H9 (cell line): ENCODE results near the gene TEKT5. TPM values are rescaled to one million over a fixed set of nuclear protein-coding genes. Genes with fewer than 3 reads are reported as not detected.

ENCODE experiments used
- DNase-seq: peaks from one replicate; pipeline ENCODE4 v3.0.0-alpha.2; 2017
- H2AFZ ChIP-seq: one replicate; pipeline ENCODE4 v1.6.1; 2013; ENCODE audit warnings: mild to moderate bottlenecking, low read length, control low read depth, moderate library complexity
- H2AK5ac ChIP-seq: 2 replicates; pipeline ENCODE4 v1.6.1; 2013; ENCODE audit warnings: low read length, control low read depth, mixed read lengths; ENCODE audit not compliant: insufficient read length
- H2BK120ac ChIP-seq: one replicate; pipeline ENCODE4 v1.6.1; 2013; ENCODE audit warnings: low read depth, mild to moderate bottlenecking, low read length, control low read depth, inconsistent platforms; ENCODE audit not compliant: poor library complexity, severe bottlenecking
- H2BK12ac ChIP-seq: 2 replicates; pipeline ENCODE4 v1.6.1; 2013; ENCODE audit warnings: low read length, control low read depth, mixed read lengths, low read depth; ENCODE audit not compliant: insufficient read length
- H2BK15ac ChIP-seq: 2 replicates; pipeline ENCODE4 v1.6.1; 2013; ENCODE audit warnings: low read depth, low read length, control low read depth
- H2BK20ac ChIP-seq: one replicate; pipeline ENCODE4 v1.6.1; 2013; ENCODE audit warnings: low read depth, mild to moderate bottlenecking, low read length, control low read depth, inconsistent platforms; ENCODE audit not compliant: poor library complexity, severe bottlenecking
- H2BK5ac ChIP-seq: 2 replicates; pipeline ENCODE4 v1.6.1; 2013; ENCODE audit warnings: low read length, control low read depth, mixed read lengths; ENCODE audit not compliant: insufficient read length
- H3K14ac ChIP-seq: 2 replicates; pipeline ENCODE4 v1.6.1; 2013; ENCODE audit warnings: low read length, control low read depth; ENCODE audit not compliant: insufficient read depth
- H3K18ac ChIP-seq: 2 replicates; pipeline ENCODE4 v1.6.1; 2013; ENCODE audit warnings: low read depth, mild to moderate bottlenecking, mixed read lengths, low read length, control low read depth; ENCODE audit not compliant: insufficient read length
- H3K23ac ChIP-seq: 2 replicates; pipeline ENCODE4 v1.6.1; 2013; ENCODE audit warnings: low read length, control low read depth, mixed read lengths, low read depth; ENCODE audit not compliant: insufficient read length
- H3K23me2 ChIP-seq: 2 replicates; pipeline ENCODE4 v1.6.1; 2013; ENCODE audit warnings: low read depth, mild to moderate bottlenecking, mixed read lengths, low read length, control low read depth; ENCODE audit not compliant: insufficient read length, poor library complexity, severe bottlenecking
- H3K27ac ChIP-seq: 2 replicates; pipeline ENCODE4 v1.5.1; 2013; ENCODE audit warnings: low read length, control low read depth, mixed read lengths, low read depth; ENCODE audit not compliant: insufficient read length
- H3K27me3 ChIP-seq: 2 replicates; pipeline ENCODE4 v1.6.1; 2013; ENCODE audit warnings: low read length, control low read depth, inconsistent platforms; ENCODE audit not compliant: insufficient read depth
- H3K4ac ChIP-seq: 2 replicates; pipeline ENCODE4 v1.6.1; 2013; ENCODE audit warnings: low read depth, mild to moderate bottlenecking, control low read depth, inconsistent platforms, low read length, moderate library complexity
- H3K4me1 ChIP-seq: 2 replicates; pipeline ENCODE4 v1.6.1; 2013; ENCODE audit warnings: low read length, control low read depth, inconsistent platforms; ENCODE audit not compliant: insufficient read depth
- H3K4me2 ChIP-seq: 2 replicates; pipeline ENCODE4 v1.6.1; 2013; ENCODE audit warnings: low read length, control low read depth, mixed read lengths; ENCODE audit not compliant: insufficient read length, insufficient read depth
- H3K56ac ChIP-seq: 2 replicates; pipeline ENCODE4 v1.6.1; 2013; ENCODE audit warnings: low read depth, mild to moderate bottlenecking, mixed read lengths, low read length, control low read depth; ENCODE audit not compliant: insufficient read length
- H3K79me1 ChIP-seq: 2 replicates; pipeline ENCODE4 v1.6.1; 2013; ENCODE audit warnings: low read depth, mild to moderate bottlenecking, moderate library complexity, low read length, control low read depth, inconsistent platforms; ENCODE audit not compliant: insufficient read depth, poor library complexity, severe bottlenecking
- H3K79me2 ChIP-seq: 2 replicates; pipeline ENCODE4 v1.6.1; 2013; ENCODE audit warnings: low read length, control low read depth, inconsistent platforms; ENCODE audit not compliant: insufficient read depth
- H3K9ac ChIP-seq: 2 replicates; pipeline ENCODE4 v1.6.1; 2013; ENCODE audit warnings: low read length, control low read depth, mixed read lengths; ENCODE audit not compliant: insufficient read length; ENCODE audit errors: extremely low read depth
- H3K9me3 ChIP-seq: one replicate; pipeline ENCODE4 v1.6.1; 2013; ENCODE audit warnings: low read depth, low read length, inconsistent platforms; ENCODE audit not compliant: control insufficient read depth
- H3T11ph ChIP-seq: one replicate; pipeline ENCODE4 v1.6.1; 2013; ENCODE audit warnings: mild to moderate bottlenecking, low read length, control low read depth, inconsistent platforms
- H4K20me1 ChIP-seq: one replicate; pipeline ENCODE4 v1.6.1; 2013; ENCODE audit not compliant: control insufficient read depth, insufficient read length, insufficient read depth
- H4K5ac ChIP-seq: 2 replicates; pipeline ENCODE4 v1.6.1; 2013; ENCODE audit warnings: low read depth, mild to moderate bottlenecking, mixed read lengths, low read length, control low read depth; ENCODE audit not compliant: insufficient read length
- H4K8ac ChIP-seq: replicated peaks from 2 replicates; pipeline ENCODE4 v1.6.1; 2013; ENCODE audit warnings: low read length, control low read depth, mixed read lengths, low read depth; ENCODE audit not compliant: insufficient read length
- H4K91ac ChIP-seq: 2 replicates; pipeline ENCODE4 v1.6.1; 2013; ENCODE audit warnings: low read depth, mild to moderate bottlenecking, moderate library complexity, mixed read lengths, low read length, control low read depth; ENCODE audit not compliant: insufficient read length
- H3K27ac Mint-ChIP-seq, 3 experiments: 2 replicates in 2 of 3; 3 replicates in 1 of 3; pipeline ENCODE4 v1.8.0; 2020 to 2021; ENCODE audit warnings: mixed read lengths in 3 of 3, mild to moderate bottlenecking in 1 of 3, moderate library complexity in 1 of 3
- H3K27me3 Mint-ChIP-seq: 2 replicates; pipeline ENCODE4 v1.8.0; 2021; ENCODE audit warnings: low read depth, mild to moderate bottlenecking, moderate library complexity, mixed read lengths
- H3K36me3 Mint-ChIP-seq, 3 experiments: 2 replicates in 2 of 3; 3 replicates in 1 of 3; pipeline ENCODE4 v1.8.0; 2020 to 2021; ENCODE audit warnings: low read depth in 3 of 3, mixed read lengths in 3 of 3; ENCODE audit not compliant: insufficient read depth in 1 of 3
- H3K4me1 Mint-ChIP-seq, 2 experiments: 2 replicates each; pipeline ENCODE4 v1.8.0; 2020; ENCODE audit warnings: mixed read lengths in 2 of 2
- H3K4me3 Mint-ChIP-seq, 2 experiments: 2 replicates in 1 of 2; 3 replicates in 1 of 2; pipeline ENCODE4 v1.8.0; 2020 to 2021; ENCODE audit warnings: mild to moderate bottlenecking in 2 of 2, mixed read lengths in 2 of 2, moderate library complexity in 1 of 2
- H3K9me3 Mint-ChIP-seq, 2 experiments: 2 replicates in 1 of 2; 3 replicates in 1 of 2; pipeline ENCODE4 v1.8.0; 2020; ENCODE audit warnings: mild to moderate bottlenecking in 2 of 2, mixed read lengths in 2 of 2, moderate library complexity in 1 of 2
- WGBS: extraction: QIAGEN DNeasy Blood & Tissue Kit; methylation state at CpG from one replicate; pipeline ENCODE4 v1.1.7; 2013; ENCODE audit warnings: missing lambda C conversion rate, low lambda C conversion rate, mixed read lengths; ENCODE audit not compliant: insufficient read length; ENCODE audit errors: extremely low coverage; 5-methylcytosine and 5-hydroxymethylcytosine counted together
- total RNA-seq: library from RNA; stranded (reverse); gene quantifications from 2 replicates; pipeline ENCODE4 v1.2.1, GENCODE V29; 2021
- TF ChIP-seq, protein P1 (sequence below): fragments of 200-600 bp; sonication (generic); conservative IDR thresholded peaks from 3 replicates; pipeline ENCODE4 v1.8.0; 2021; ENCODE audit warnings: antibody characterized with exemption, mild to moderate bottlenecking

Gene TEKT5
- total RNA-seq, 1 experiment from 2014 or later = 0.31 TPM

DNA sequence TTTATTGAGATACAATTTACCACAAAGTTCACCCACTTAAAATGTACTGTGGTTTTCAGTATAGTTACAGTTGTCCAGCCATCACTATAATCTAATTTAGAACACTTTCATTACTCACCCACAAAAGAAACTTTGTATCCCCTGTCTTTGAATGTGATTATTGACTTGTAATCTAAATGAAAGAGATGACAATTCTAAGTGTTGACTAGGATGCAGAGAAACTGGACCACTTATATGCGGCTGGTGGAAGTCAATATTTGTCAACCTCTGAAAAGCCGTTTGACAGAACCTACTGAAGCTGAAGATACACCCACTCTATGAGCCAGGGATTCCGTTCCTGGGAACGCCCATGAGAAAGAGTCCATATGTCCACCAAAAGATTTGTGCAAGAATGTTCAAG is 36.8 kb downstream of the TEKT5 start:
- Histone ChIP-seq H4K91ac (no peak overlapping the region), H3K14ac (no peak overlapping the region), H2AK5ac (no peak overlapping the region), H4K8ac (no peak overlapping the region), H4K20me1 (no peaks in the 10 kb centered on the region), H3K79me2 (no peaks in the 10 kb centered on the region), H3K4ac (no peak overlapping the region), H3K23ac (no peak overlapping the region), H2AFZ (no peak overlapping the region), H2BK120ac (no peak overlapping the region), H3T11ph (no peak overlapping the region), H3K23me2 (no peaks in the 10 kb centered on the region), H3K18ac (no peak overlapping the region), H3K27ac (no peak overlapping the region), H2BK12ac (no peak overlapping the region), H3K9me3 (no peaks in the 10 kb centered on the region), H3K4me2 (no peak overlapping the region), H3K56ac (no peak overlapping the region), H2BK20ac (no peak overlapping the region), H3K27me3 (no peaks in the 10 kb centered on the region), H3K79me1 (no peaks in the 10 kb centered on the region), H3K9ac (no peak overlapping the region), H4K5ac (no peak overlapping the region), H2BK5ac (no peak overlapping the region), H2BK15ac (no peak overlapping the region), H3K4me1 (no peaks in the 10 kb centered on the region; the same call in 1 of the 2 replicates)
- Mint-ChIP-seq H3K4me3 (no peak overlapping the region), H3K27me3 (peaks cover 10% of the 10 kb centered on the region), H3K36me3 (peaks cover 5 to 11% (median 8%) of the 10 kb centered on the region in 3 experiments), H3K27ac (no peak overlapping the region), H3K9me3 (peaks cover 14 to 17% of the 10 kb centered on the region in 2 experiments), H3K4me1 (peaks cover 12 to 30% of the 10 kb centered on the region in 2 experiments)
- WGBS = no CpG with 5 or more reads among the region's 4 CpGs
- no peak for DNase-seq
- TF ChIP-seq, protein P1, sequence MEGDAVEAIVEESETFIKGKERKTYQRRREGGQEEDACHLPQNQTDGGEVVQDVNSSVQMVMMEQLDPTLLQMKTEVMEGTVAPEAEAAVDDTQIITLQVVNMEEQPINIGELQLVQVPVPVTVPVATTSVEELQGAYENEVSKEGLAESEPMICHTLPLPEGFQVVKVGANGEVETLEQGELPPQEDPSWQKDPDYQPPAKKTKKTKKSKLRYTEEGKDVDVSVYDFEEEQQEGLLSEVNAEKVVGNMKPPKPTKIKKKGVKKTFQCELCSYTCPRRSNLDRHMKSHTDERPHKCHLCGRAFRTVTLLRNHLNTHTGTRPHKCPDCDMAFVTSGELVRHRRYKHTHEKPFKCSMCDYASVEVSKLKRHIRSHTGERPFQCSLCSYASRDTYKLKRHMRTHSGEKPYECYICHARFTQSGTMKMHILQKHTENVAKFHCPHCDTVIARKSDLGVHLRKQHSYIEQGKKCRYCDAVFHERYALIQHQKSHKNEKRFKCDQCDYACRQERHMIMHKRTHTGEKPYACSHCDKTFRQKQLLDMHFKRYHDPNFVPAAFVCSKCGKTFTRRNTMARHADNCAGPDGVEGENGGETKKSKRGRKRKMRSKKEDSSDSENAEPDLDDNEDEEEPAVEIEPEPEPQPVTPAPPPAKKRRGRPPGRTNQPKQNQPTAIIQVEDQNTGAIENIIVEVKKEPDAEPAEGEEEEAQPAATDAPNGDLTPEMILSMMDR = no peak
